ENCODE results near the gene AMIGO1. TPM values are rescaled to one million over a fixed set of nuclear protein-coding genes. Genes with fewer than 3 reads are reported as not detected.
A peak's percentile ranks its signal among the peaks of the same experiment; 100 is the strongest.

The AMIGO1 gene
- total RNA-seq, 1 donor from 2014 or later = 4.1 TPM

DNA sequence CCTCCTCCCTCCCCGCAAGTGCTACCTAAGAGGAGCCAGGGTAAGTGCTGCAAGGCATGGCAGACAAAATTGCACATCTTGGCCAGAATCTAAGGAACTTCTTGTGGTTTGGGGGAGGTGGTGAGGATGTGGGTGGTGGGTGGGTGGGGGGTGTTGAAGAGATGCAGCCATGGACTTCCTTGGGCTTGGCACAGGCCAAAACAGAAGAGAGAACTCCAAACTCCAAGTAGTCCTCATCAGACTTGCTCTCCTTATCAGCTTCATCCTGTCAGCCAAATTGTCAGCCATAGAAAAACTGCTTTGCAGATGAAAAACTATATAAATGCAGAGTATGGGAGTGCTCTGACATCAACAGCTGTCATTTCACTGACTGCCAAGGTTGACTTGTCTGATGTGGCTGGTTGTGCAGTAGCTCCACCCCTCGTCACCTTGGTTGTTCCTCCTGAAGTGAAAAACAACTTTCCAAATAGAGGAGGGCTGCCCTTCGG, 7.1 kb downstream of the AMIGO1 start:
- DNase-seq (ENCODE audit: low read depth) = no peak

DNA sequence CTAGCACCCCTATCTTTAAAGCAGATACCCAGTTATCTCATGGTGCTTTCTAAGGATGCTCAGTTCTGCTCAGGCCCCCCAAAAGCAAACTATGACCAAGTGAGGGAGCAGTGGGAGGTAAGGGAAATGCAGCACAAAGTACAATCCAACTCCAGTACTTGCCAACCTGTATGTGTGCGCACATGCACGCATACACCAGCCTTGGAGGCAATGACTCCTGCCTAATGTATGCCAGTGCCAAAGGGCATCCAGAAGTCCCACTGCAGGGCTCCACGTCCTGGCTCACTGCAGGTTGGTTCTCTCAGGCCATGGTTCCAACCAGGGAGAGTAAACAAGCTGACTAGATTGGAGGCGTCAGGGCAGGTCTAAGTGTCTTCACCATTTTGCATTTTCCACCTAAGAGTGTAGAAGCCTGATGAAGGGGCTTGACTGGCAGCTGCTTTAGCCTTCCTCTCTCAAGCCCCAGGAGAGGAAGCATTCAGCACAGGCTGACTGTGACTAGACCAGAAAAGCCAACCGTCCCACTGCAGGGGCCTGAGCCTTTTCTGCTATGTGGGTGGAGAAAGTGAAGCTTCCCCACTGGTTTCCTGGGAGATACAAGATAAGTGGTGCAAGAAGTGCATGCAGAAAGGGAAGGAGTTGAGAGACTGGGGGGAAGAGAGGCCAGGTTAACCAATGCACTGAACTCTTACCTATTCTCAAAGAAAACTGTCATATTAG, 7.7 kb downstream of the AMIGO1 start:
- DNase-seq (ENCODE audit: low read depth) = no peak

DNA sequence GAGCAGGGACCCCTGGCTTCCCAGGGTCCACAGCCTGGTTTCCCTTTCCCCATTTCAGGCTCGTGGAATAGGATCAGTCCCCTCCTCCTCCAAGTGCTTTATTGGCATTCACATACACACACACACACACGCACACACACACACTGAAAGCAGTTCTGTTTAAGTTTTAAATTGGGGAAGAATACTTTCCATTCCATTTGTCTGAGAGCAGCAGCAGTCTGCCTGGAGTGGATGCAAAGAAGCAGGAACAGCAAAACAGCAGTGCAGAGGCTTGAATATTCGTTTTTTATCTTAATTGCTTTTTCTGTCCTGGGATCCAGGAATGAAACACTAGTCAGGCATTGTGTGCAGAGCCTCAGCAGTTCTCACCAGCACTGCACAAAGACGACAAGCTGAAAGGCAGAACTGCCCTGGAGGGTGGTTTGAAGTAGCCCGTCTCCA, 8.6 kb downstream of the AMIGO1 start:
- DNase-seq (ENCODE audit: low read depth) = peak; percentile 16

DNA sequence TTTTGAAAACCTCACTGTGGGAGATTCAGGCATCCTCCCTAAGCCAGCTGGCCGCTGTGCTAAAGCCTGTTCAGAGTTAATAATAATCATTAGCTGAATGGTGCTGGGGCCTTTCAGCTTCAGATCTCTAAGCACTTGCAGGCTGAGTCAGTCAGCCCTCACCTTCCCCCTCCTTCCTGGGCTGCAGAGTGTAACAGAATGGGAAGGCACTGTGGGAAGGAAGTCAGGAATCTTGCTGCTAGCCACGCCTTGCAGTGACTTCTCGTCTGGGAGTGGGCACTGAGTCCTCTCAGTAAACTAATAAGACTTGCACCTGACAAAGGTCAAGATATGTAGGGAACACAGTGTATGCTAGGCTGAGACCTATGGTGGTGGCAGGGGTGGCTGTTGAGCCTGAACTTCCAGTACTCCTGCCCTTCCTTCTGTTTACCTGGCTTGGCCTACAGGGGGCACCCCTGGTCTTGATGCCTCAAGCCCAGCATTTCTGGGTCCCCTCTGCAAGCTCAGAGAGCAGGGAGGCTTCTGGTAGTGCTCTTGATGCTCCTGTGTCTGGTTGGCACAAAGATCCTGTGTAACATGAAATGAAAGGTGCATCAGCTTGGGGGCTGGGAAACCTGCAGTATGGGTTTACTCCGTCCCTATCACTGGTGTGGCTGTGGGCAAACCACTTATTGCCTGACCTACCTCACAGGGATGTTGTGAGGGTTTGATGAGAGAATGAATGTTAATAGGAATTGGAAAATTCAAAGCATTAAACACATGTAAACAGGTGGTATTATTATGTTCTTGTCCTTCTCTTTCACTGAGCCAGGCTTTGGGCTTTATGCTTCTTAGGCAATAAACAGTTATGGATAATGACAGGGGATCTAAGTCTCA, 9.6 kb downstream of the AMIGO1 start:
- peak; percentile 94 for DNase-seq (ENCODE audit: low read depth)

DNA sequence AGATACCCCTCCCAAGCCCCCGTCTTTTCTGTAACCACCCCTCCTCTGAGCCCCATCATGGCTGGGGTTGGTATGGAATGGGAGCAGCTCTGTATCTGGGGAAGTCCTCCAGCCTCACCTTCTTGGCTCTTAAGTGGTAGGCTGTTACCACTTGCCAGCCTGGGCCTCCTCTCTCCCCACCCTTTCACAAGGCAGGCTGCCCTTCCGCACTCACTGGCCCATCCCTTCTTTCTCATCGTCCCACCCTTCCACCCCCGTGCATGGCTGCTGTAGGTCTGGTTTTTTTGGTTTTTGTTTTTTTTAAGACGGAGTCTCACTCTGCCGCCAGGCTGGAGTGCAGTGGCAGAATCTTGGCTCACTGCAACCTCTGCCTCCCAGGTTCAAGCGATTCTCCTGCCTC, 10.4 kb downstream of the AMIGO1 start:
- no peak for DNase-seq (ENCODE audit: low read depth)

DNA sequence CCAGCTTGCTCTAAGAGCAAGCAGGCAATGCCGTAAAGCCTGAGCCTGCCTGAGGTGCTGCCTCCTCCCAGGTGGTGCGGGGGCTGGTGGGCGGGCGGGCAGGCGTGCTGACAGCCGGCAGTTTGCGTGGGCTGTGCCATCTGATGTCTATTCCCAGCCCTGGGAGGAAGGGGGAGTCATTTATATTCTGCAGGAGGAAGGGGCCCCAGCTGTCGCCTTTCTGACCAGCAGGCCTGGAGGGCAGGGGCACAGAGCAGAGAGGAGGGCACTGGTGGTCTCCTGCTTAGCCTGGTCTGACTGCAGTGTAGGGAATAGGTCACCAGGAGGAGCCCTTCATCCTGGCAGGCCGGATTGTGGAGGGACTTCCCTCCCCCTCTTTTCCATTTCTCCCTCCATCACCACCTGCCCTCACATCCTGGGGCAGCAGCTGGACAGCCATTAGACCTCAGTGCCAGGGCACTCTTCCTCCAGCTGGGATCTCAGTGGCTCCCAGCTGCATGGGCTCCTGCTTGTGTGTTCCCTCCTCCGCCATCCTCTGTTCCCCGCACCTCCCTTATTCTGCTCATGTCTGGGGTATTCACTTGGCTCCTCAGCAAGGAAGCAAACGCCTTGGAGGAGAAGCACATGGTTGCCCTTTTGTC, 11.2 kb downstream of the AMIGO1 start:
- DNase-seq (ENCODE audit: low read depth) = no peak

DNA sequence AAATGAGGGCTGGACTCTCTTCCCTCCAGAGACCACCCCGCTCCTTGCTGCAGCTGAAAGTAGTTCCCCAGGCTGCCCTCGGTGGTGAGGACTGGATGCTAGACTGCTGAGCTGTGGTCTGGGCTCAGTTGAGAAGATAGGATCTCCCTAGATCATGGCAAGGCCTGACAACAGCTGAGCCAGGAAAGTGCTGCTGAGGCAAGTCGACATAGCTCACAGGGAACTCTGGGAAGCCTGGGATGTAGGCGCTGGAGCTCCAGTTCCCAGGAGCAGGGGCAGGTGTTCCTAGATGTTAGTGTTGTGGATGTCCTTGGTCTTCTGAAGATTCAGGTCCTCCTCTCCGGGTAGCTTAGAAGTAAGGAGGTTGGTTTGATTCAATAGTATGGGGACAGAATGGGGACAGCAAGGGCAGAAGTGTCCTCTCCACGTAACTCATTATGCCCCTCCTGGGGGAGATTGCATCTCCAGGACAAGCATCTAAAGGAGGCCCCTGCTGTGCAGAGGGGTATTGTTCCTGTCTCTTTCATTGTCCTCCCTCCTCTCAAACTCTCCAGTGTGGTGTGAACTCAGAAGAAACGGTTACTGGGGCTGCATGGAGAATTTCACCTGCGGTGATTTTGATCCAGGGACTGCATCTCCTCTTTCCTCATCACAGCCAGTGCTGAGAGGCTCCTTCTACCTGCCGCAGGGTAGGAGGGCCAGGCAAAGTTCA, 11.9 kb downstream of the AMIGO1 start:
- no peak for DNase-seq (ENCODE audit: low read depth)

DNA sequence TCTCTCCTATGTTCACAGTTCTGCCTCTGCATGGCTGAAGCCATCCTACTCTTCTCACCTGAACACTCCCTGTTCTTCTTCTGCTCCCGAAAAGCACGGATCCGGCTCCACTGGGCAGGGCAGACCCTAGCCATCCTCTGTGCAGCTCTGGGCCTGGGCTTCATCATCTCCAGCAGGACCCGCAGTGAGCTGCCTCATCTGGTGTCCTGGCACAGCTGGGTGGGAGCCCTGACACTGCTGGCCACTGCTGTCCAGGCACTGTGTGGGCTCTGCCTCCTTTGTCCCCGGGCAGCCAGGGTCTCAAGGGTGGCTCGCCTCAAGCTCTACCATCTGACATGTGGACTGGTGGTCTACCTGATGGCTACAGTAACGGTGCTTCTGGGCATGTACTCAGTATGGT, 13.8 kb downstream of the AMIGO1 start:
- DNase-seq (ENCODE audit: low read depth) = no peak

DNA sequence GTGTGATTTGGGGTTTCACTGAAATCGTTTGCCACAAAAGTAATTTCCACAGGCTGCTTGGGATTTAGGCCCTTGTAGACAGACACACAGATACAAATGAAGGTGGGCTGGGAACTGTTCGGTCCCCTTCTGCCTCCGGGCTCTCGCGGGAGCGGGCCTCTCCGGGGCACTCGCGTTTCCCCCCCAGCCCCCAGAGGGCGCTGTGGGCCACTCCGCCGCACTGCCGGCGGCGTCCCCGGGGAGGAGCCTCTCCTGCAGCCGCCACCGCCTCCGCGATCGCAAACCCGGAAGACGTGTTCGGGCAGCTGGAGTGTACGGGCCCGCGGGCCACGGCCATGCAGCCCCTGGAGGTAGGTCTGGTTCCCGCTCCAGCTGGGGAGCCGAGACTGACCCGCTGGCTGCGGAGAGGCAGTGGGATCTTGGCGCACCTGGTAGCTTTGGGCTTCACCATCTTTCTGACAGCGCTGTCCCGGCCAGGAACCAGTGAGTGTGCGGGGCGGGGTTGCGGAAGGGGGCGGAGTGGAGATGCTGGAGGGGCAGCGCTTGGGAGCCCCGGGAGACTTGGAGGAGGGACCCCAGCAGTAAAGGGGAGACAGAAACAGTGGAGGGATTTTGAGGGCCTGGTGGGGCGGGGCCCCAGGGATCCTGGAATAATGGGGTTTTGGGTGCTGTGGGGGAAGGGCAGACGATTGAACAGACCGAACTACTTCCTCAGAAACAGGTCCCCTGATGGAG, 15.6 kb downstream of the AMIGO1 start, which contains the start of gene CYB561D1:
CYB561D1 (plus strand) TSS at position 290 of the 735 bp plus-strand sequence; CDS start at position 336, 46 bp downstream.
- peak; percentile 46 for DNase-seq (ENCODE audit: low read depth)

DNA sequence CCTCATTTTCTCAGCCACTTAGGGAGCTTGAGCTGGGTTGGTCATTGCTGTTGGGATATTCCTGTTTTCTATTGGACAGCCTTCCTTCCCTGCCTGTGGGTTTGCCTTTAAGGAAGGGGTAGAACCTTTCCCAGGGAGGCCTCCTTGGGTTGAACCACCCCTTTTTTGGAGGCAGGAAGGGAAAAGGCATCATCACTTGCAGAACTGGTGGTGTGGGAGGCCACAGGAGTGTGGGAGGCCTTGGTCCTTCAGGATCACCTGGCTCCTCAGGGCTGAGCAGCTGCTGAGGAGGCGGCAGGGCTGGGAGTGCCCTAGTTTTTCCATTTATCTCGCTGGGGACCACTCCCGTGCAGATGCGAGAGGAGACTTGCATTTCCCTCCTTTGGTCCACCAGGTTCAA, 16.3 kb downstream of the AMIGO1 start:
- no peak for DNase-seq (ENCODE audit: low read depth)

DNA sequence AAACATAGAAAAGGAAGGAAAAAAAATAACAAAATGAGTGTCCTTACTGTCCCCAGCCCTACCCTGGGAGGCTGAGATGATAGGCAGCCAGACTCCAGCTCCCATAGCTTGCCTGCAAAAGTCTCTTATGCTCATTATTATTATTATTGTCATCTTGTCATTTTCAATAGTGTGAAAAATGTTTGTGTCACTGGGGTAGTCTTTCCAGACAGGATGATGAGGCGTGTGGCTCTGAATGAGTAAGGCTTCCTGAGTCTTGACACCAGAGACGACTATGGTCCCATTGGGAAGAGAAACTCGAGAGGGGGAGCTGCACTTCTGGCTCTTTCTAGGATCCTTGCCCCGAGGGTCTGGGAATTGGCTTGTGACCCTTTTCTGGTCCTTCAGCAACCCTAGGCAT, 16.7 kb downstream of the AMIGO1 start:
- no peak for DNase-seq (ENCODE audit: low read depth)

DNA sequence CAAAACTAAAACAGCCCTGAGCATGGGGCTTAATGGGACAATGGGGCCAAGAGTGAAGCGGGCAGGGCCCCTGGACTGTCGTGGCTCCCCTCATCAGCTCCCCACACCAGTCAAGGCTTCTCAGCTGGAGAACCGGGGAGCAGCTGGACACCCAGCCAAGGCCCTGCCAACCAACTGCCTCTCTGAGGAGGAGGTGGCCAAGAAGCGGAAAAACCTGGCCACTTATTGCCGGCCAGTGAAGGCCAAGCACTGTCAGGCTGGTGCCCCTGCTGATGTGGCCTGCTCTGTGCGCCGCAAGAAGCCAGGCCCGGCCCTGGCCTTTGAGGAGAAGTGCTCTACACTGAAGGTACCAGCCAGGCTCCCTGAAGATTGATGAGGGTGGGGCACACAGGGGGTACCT, 18.2 kb downstream of the AMIGO1 start:
- no peak for DNase-seq (ENCODE audit: low read depth)

DNA sequence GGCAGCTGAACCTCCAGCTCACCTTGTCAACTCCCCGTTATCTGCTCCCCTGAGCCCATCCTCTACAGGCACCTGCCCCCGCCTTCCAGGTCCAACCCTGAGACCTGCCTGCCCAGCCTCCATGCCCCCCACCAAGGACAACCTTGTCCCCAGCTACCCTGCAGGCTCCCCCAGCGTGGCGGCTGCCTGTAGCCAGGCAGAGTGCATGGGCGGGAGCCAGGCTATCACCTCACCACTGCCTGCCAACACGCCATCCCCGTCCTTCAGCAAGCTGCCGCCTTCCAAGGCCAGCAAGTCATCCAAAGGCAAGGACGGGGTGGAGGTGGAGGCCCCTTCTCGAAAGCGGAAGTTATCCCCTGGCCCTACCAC, 18.6 kb downstream of the AMIGO1 start:
- DNase-seq (ENCODE audit: low read depth) = no peak

DNA sequence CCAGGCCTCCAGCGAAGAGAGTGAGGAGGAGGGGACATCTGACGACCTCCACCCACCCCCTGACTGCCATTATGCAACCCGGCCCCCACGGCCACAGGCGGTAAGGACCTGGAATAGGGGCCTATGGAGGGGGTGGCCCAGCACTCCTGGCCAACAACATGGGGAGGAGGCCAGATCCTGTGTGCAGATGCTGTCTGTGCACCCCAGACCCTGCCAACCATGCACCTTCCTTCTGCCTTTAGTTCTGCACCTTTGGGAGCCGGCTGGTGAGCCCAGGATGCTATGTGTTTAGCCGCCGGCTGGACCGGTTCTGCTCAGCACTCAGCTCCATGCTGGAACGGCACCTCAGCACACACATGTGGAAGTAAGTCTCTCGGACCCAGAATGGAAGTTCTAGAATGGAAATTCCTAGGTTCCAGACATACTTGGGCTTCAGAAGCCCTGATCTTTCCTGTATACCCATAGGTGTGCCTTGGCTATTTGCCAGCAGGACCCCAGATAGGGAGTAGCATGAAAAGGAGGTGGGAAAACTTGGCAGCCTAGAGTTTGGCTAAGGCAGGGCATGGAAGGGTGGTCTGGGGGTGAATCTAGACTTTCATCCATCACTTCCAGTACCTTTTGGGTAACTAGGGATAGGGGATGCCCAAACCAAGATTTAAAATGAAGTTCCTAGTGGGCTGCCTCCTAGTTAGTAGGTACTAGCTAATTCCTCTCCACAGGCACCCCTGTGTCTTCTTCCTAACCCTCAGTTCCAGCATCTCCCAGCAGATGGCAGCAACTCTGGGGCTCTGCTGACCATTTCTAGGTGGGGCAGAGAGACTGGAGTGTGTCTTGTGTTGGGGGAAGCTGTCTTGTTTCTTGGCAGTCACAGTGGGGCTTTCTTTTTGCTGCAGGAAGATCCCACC, 19.2 kb downstream of the AMIGO1 start:
- peak; percentile 48 for DNase-seq (ENCODE audit: low read depth)

DNA sequence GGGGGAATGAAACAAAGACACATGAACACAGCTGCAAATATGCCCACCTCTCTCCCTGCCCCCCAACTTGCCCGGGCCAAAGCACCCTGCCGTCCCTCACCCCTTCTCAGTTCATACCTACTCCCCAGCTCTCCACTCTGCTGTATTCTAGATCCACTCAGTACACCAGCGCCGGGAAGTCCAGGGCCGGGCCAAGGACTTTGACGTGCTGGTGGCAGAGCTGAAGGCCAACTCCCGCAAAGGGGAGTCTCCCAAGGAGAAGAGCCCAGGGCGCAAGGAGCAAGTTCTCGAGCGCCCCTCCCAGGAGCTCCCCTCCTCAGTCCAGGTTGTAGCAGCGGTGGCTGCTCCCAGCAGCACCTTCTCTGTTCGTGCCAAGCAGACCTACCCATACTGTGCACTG, 20.8 kb downstream of the AMIGO1 start:
- DNase-seq (ENCODE audit: low read depth) = no peak

DNA sequence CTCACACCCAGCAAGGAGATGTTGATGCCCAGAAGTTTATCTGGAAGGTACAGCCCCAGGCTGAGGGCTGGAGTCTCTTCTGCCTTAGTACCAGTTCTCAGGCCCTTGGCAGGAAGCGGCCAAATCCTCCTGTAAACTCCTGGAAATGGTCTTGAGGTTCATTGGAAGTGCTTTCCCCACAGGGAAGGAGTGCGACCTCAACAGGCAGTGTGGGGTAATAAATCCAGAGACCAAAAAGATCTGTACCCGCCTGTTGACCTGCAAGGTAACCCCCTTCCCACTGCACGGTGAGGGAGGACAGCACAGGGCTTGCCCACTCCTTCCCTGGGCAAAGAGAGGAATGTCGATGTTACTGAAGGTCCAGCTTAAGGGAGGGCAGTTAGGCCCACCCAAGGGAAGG, 21.3 kb downstream of the AMIGO1 start:
- DNase-seq (ENCODE audit: low read depth) = no peak

DNA sequence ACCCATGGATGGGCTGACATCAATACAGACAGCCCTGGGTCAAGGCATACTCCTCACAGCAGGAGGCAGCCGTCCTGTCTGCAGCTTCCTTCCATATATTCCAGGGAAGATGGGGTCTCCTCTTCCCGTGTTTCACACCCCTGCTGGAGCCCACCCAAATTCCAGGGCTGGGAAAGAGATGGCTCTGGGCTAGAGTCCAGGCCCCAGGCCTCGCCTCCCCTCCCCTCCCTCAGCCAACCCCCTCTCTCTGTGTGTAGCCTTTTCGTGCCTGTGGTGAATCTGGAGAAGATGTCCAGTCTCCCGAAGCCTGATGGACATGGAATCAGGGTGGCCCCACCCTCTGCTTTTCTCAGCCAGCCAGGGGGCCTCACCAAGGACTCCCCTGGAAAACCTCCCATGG, 22.3 kb downstream of the AMIGO1 start:
- no peak for DNase-seq (ENCODE audit: low read depth)

DNA sequence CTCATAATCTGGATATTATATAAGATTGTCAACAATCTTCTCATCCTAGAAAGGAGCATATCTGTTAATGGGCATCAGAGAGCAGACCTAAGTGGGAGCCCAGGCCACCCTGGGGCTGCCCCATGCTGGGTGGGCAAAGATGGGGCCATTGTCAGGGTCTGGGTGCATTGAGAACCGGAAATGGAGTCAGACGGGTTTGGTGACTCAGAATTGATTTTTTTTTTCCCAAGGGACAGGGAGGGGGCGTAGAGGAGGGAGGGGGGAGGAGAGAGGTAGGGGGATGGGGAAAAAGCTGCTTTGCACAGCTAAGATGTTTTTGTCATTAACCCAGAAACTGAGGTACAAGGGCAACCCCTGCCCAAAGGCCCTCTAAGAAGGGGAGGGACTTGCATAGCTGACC, 24.5 kb downstream of the AMIGO1 start:
- DNase-seq (ENCODE audit: low read depth) = no peak

DNA sequence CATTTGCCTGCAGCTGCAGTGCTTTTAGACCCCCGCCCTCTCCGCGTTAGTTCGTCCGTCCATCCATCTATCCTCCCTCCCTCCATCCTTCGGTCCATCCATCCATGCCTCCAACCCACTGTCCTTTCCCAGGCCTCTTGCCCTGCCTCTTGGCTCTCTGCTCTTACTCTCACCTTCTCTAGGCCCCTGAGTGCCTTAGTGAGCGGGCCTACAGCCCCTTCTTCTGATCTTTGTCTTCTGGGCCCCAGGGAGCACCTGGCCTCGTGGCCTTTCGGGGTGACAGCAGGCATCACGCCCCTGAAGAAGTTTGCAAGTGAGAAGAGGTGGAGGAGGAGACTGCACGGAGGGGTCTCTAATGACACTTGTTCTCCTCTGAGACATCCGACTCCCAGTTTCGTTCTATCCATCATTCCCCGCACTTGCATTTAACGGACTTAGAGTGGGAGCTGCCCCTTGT, 25.0 kb downstream of the AMIGO1 start:
- DNase-seq (ENCODE audit: low read depth) = no peak
